Endodermal cell (in vitro differentiated cells): Measurements from ENCODE around the gene FAM167B. TPM values are rescaled to one million over a fixed set of nuclear protein-coding genes. Genes with fewer than 3 reads are reported as not detected.

Experiments used
- DNase-seq: peaks from one replicate; pipeline ENCODE4 v3.0.0-alpha.2; 2017
- H3K27ac ChIP-seq: 2 replicates; pipeline ENCODE4 v1.5.1; 2013; ENCODE audit warnings: mild to moderate bottlenecking, low read depth, low read length, moderate library complexity
- H3K27me3 ChIP-seq: 2 replicates; pipeline ENCODE4 v1.6.1; 2013; ENCODE audit warnings: mild to moderate bottlenecking, low read length, moderate library complexity; ENCODE audit not compliant: insufficient read depth, control insufficient read depth, poor library complexity, severe bottlenecking
- H3K36me3 ChIP-seq: 2 replicates; pipeline ENCODE4 v1.7.0; 2013; ENCODE audit warnings: mild to moderate bottlenecking, low read length, moderate library complexity; ENCODE audit not compliant: control insufficient read depth, insufficient read depth
- H3K4me1 ChIP-seq: one replicate; pipeline ENCODE4 v1.7.0; 2013; ENCODE audit warnings: low read length; ENCODE audit not compliant: control insufficient read depth, insufficient read depth
- H3K4me3 ChIP-seq: 2 replicates; pipeline ENCODE4 v1.5.1; 2013; ENCODE audit warnings: mild to moderate bottlenecking, low read length, moderate library complexity
- H3K9ac ChIP-seq: 2 replicates; pipeline ENCODE4 v1.6.1; 2013; ENCODE audit warnings: mild to moderate bottlenecking, low read length, moderate library complexity; ENCODE audit not compliant: poor library complexity, severe bottlenecking; ENCODE audit errors: extremely low read depth
- H3K9me3 ChIP-seq: 2 replicates; pipeline ENCODE4 v1.6.1; 2013; ENCODE audit warnings: mild to moderate bottlenecking, low read length, moderate library complexity; ENCODE audit not compliant: control insufficient read depth
- H3K27ac Mint-ChIP-seq: 2 replicates; pipeline ENCODE4 v1.8.0; 2020; ENCODE audit warnings: mixed read lengths
- H3K27me3 Mint-ChIP-seq: 2 replicates; pipeline ENCODE4 v1.8.0; 2021; ENCODE audit warnings: mild to moderate bottlenecking, mixed read lengths; ENCODE audit not compliant: insufficient read depth
- H3K36me3 Mint-ChIP-seq: 2 replicates; pipeline ENCODE4 v1.8.0; 2020; ENCODE audit warnings: low read depth, mixed read lengths
- H3K4me1 Mint-ChIP-seq: 2 replicates; pipeline ENCODE4 v1.8.0; 2020; ENCODE audit warnings: mixed read lengths
- H3K4me3 Mint-ChIP-seq: 2 replicates; pipeline ENCODE4 v1.8.0; 2020; ENCODE audit warnings: mild to moderate bottlenecking, moderate library complexity, mixed read lengths
- H3K9me3 Mint-ChIP-seq: 2 replicates; pipeline ENCODE4 v1.8.0; 2020; ENCODE audit warnings: mild to moderate bottlenecking, mixed read lengths
- WGBS, 2 experiments: methylation state at CpG; one replicate each; pipeline versions ENCODE4 v1.1.5 to v1.1.7; 2013; ENCODE audit warnings: missing lambda C conversion rate in 2 of 2, mixed read lengths in 1 of 2; ENCODE audit not compliant: insufficient coverage in 1 of 2, insufficient read length in 1 of 2; 5-methylcytosine and 5-hydroxymethylcytosine counted together
- total RNA-seq, 2 donors: library from RNA; stranded (reverse); fragmentation: NEBNext Ultra II Directional in 1 of 2; extraction: Animal tissue kit (Norgen Biotek cat#: 25700) in 1 of 2; gene quantifications; 2 replicates in 1 of 2; 3 replicates in 1 of 2; pipeline ENCODE4 v1.2.1, GENCODE V29; 2021
- TF ChIP-seq, protein P1 (sequence below): fragments of 200-600 bp; sonication (generic); conservative IDR thresholded peaks from 2 replicates; pipeline ENCODE4 v1.5.0; 2021; ENCODE audit warnings: antibody characterized with exemption, mild to moderate bottlenecking

Gene FAM167B
- total RNA-seq, 2 donors from 2014 or later, result 1.1 to 2.9 TPM

DNA sequence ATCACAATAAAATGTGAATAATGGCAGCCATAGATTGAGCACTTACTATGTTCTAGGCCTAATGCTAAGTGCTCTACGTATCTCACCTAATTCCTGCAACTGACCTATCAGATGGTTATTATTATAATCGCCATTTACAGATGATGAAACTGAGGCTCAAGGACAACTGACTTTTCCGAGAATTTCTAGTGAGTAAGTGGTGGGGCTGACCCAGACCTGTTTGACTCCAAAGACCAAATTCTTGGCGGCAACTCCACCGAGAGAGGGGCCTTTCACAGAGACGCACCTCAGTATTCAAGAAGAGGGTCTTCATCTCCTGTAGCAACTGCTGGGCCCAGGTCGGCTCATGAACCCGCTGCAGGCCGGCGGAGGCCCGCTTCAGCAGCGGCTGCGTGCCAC is 25.4 kb upstream of the FAM167B start:
- 8 to 37% methylated on average over 4 to 13 of the region's 13 CpGs for WGBS, 2 experiments
- H3K9me3 ChIP-seq, result no peaks in the 10 kb centered on the region
- Mint-ChIP-seq H3K27ac (peak overlapping the region; percentile 97), H3K4me3 (peak overlapping the region; percentile 97), H3K9me3 (no peaks in the 10 kb centered on the region), H3K27me3 (no peaks in the 10 kb centered on the region), H3K36me3 (peaks cover 41% of the 10 kb centered on the region), H3K4me1 (peaks cover 9% of the 10 kb centered on the region)
- DNase-seq, result no peak
- peak overlapping the region; percentile 93 for H3K9ac ChIP-seq
- peaks cover 50% of the 10 kb centered on the region for H3K36me3 ChIP-seq
- H3K4me1 ChIP-seq, result no peaks in the 10 kb centered on the region
- H3K27ac ChIP-seq, result peak overlapping the region; percentile 11
- TF ChIP-seq, protein P1, sequence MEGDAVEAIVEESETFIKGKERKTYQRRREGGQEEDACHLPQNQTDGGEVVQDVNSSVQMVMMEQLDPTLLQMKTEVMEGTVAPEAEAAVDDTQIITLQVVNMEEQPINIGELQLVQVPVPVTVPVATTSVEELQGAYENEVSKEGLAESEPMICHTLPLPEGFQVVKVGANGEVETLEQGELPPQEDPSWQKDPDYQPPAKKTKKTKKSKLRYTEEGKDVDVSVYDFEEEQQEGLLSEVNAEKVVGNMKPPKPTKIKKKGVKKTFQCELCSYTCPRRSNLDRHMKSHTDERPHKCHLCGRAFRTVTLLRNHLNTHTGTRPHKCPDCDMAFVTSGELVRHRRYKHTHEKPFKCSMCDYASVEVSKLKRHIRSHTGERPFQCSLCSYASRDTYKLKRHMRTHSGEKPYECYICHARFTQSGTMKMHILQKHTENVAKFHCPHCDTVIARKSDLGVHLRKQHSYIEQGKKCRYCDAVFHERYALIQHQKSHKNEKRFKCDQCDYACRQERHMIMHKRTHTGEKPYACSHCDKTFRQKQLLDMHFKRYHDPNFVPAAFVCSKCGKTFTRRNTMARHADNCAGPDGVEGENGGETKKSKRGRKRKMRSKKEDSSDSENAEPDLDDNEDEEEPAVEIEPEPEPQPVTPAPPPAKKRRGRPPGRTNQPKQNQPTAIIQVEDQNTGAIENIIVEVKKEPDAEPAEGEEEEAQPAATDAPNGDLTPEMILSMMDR, result no peak
- peak overlapping the region; percentile 98 for H3K4me3 ChIP-seq
- no peaks in the 10 kb centered on the region for H3K27me3 ChIP-seq

DNA sequence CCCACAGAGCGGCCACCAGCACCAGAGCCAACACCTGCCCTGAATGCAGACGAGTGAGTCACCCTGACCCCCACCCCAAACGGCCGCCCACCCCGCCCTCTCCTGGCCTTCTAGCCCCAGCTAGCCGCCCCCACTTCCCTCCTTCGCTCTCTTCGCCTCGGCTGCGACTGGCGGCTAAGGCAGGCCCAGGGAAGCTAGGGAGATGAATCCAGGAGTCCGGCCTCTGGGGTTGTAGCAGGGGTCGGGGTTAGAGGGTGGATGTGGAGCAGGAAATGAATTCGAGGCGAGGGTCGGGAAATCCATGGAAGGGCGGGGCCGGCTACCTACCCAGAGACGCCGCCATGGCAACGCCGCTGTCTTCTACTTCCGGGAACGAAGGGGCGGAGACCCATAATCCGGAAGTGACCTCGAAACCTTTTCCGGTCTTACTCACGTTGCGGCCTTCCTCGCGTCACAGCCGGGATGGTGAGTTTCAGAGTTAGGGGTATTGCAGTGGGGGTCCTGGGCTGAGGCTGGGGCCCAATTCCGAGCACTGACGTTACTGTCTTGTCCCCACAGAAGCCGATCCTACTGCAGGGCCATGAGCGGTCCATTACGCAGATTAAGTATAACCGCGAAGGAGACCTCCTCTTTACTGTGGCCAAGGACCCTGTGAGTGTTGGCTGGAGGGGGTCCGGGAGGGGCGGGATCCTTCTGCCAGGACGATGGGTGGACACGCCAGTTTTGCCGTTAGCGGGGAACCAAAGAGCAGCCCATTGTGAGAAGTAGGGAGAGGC is 24.9 kb upstream of the FAM167B start, which contains the start of the genes EIF3I and TMEM234:
Gene EIF3I (plus strand): TSS at position 428 of the 776 bp plus-strand sequence. CDS start 35 bp downstream, at position 463.
Gene TMEM234 (minus strand): TSS at position 374 of the 776 bp plus-strand sequence. CDS start 31 bp downstream, at position 343.
- Mint-ChIP-seq H3K27me3 (no peaks in the 10 kb centered on the region), H3K4me3 (peak within 1 kb of the TSS; percentile 97), H3K27ac (peak within 1 kb of the TSS; percentile 97), H3K36me3 (peaks cover 39% of the 10 kb centered on the region), H3K9me3 (no peaks in the 10 kb centered on the region), H3K4me1 (peaks cover 9% of the 10 kb centered on the region)
- Histone ChIP-seq H3K36me3 (peaks cover 44% of the 10 kb centered on the region), H3K27ac (peak within 1 kb of the TSS; percentile 65), H3K4me1 (no peaks in the 10 kb centered on the region), H3K9ac (peak within 1 kb of the TSS; percentile 93), H3K27me3 (no peaks in the 10 kb centered on the region), H3K4me3 (peak within 1 kb of the TSS; percentile 98), H3K9me3 (no peaks in the 10 kb centered on the region)
- DNase-seq, result peak; percentile 97
- TF ChIP-seq, protein P1, result no peak
- WGBS, 2 experiments, result 0 to 1% methylated on average over 18 to 46 of the region's 46 CpGs

DNA sequence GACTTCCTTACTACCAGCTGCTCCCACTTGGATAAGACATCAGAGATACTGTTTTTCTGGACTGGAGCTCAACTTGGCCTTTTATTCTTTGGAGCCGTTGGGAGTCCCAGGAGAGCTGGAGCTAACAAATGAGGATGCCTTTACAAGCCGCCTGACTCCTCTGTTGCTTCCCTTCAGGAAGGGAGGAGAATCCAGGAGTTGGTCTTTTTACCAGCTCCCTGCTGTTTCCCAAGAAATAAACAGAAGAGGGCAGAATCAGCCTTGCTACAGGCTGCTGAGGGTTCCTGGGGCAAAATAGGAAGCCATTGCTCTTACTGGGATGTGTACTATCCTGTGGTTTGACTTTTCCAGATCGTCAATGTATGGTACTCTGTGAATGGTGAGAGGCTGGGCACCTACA is 23.3 kb upstream of the FAM167B start:
- Histone ChIP-seq H3K4me1 (no peaks in the 10 kb centered on the region), H3K4me3 (peak overlapping the region; percentile 98), H3K27me3 (no peaks in the 10 kb centered on the region), H3K9ac (no peak overlapping the region), H3K27ac (no peak overlapping the region), H3K36me3 (peaks cover 57% of the 10 kb centered on the region), H3K9me3 (no peaks in the 10 kb centered on the region)
- TF ChIP-seq, protein P1, result no peak
- 98 to 100% methylated on average over 3 of the region's 3 CpGs for WGBS, 2 experiments
- no peaks in the 10 kb centered on the region for H3K9me3 Mint-ChIP-seq
- peaks cover 50% of the 10 kb centered on the region for H3K36me3 Mint-ChIP-seq
- H3K4me1 Mint-ChIP-seq, result peaks cover 9% of the 10 kb centered on the region
- H3K27me3 Mint-ChIP-seq, result no peaks in the 10 kb centered on the region
- no peak for DNase-seq
- H3K27ac Mint-ChIP-seq, result peak overlapping the region; percentile 48
- H3K4me3 Mint-ChIP-seq, result peak overlapping the region; percentile 97
